Activated CD8-positive, alpha-beta T cell treated with anti-CD3 and anti-CD28 coated beads, Interleukin-2, amount 10 ng/mL, durations not matched to agents 7 days and 5 days (primary cell): ENCODE data around the gene MEAF6. TPM values are rescaled to one million over a fixed set of nuclear protein-coding genes. Genes with fewer than 3 reads are reported as not detected.
A peak's percentile ranks its signal among the peaks of the same experiment; 100 is the strongest.

ENCODE experiments used
- ATAC-seq: fragments of 150-1000 bp; cut with Tn5 transposase; one replicate; pipeline ENCODE4 v1.10.0; 2021; ENCODE audit warnings: moderate library complexity
- CTCF ChIA-PET: fragments of 350-600 bp; sonication (Branson Sonifier 250); formaldehyde crosslinking; loops from one replicate; lab custom pipeline; 2021; ENCODE audit warnings: antibody characterized with exemption; lab: Charles Lee
- POLR2A ChIA-PET: fragments of 350-600 bp; sonication (Branson Sonifier 250); formaldehyde crosslinking; loops from one replicate; lab custom pipeline; 2021; ENCODE audit warnings: antibody characterized with exemption; lab: Charles Lee
- DNase-seq: peaks from one replicate; pipeline ENCODE4 v3.0.0-alpha.2; 2020
- H3K27ac Mint-ChIP-seq: one replicate; pipeline ENCODE4 v1.8.0; 2021; ENCODE audit warnings: mild to moderate bottlenecking, mixed read lengths
- H3K27me3 Mint-ChIP-seq: one replicate; pipeline ENCODE4 v1.8.0; 2021; ENCODE audit warnings: low read depth, mixed read lengths
- H3K36me3 Mint-ChIP-seq: one replicate; pipeline ENCODE4 v1.8.0; 2021; ENCODE audit warnings: low read depth, mixed read lengths
- H3K4me1 Mint-ChIP-seq: one replicate; pipeline ENCODE4 v1.8.0; 2021; ENCODE audit warnings: low read depth, mixed read lengths
- H3K4me3 Mint-ChIP-seq: one replicate; pipeline ENCODE4 v1.8.0; 2021; ENCODE audit warnings: mild to moderate bottlenecking, mixed read lengths
- H3K9me3 Mint-ChIP-seq: one replicate; pipeline ENCODE4 v1.8.0; 2022; ENCODE audit warnings: mixed read lengths; ENCODE audit not compliant: insufficient read depth
- total RNA-seq, 2 experiments: library from RNA; stranded (reverse); gene quantifications; one replicate each; pipeline ENCODE4 v1.2.3, GENCODE V29; 2021

The MEAF6 gene
- total RNA-seq, 2 experiments from 2014 or later, result 70.8 to 73.0 TPM

DNA sequence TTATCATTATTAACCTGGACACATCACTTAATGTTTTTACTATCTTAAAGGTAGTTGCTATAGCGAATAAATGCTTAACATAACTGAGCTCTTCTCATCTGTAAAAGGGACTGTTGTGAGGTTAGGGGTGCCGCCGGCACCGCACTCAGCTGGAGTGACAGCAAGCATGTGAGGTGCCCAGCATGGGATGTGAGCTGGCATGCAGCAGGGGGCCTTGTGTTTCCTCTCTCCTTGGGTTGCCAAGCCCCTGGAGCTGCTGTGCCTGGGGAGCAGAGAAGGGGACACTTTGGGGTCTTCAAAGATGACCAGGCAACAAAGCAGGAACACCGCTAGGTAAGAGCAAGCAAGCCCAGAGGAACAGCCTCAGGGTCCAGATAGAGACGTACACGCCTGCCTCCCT is 42.3 kb downstream of the MEAF6 start:
- DNase-seq (no peak), ATAC-seq (no peak)
- Mint-ChIP-seq H3K36me3 (peaks cover 21% of the 10 kb centered on the region), H3K4me3 (peak overlapping the region; percentile 90), H3K27ac (peak overlapping the region; percentile 85), H3K27me3 (no peaks in the 10 kb centered on the region), H3K9me3 (no peaks in the 10 kb centered on the region), H3K4me1 (peaks cover 47% of the 10 kb centered on the region)
- CTCF ChIA-PET, result interaction anchor here (0.5 to 9.0 kb wide), 8 partner anchors 11 to 209 kb away, joined by 3 to 165 read pairs (median 5); no protein-coding TSS in a partner anchor
- POLR2A ChIA-PET, result interaction anchor here (1.0 to 2.5 kb wide), 4 partner anchors 11 to 82 kb away, joined by 3 to 7 read pairs (median 4); partner anchors contain the start of gene SNIP1

DNA sequence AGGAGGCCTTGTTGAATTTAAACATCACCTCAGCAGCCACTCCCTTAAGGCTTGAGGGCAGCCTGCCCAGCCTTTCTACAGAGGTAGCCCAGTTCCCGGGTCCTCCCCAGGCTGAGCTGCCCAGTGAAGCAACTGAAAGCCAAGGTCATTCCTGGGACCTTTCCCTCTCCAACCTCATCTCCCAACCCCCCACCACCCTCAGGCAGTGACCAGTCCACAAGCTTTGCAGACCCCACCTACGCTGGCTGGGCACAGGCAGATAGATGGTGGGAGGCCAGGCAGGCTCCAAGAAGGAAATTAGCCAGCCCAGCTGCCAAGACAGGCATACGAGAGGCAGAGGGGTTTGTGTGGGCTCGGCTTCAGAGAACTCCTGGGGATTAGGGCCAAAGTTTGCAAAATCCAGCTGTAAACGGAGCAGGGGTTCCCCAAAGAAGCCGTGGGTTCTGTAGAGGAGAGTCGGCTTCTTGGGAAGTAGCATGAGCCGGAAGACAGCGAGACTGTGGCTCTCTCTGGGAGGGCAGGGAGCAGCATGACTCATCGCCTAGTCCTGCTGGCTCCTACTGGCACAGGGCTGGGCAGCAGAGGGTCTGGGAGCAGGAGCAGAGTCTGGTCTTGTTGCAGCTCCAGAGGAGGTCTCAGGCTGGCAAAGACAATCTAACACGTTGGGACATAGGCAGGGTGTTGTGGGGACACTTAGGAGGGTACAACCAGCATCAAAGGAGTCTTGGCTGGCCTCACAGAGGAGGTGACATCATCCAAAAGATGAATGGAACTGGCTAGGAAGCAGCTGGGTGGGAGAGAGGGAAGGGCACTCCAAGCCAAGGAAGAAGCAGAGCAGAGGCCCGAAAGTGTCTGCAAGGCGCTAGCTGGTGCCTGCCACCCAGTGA is 43.0 kb downstream of the MEAF6 start:
- Mint-ChIP-seq H3K36me3 (peaks cover 16% of the 10 kb centered on the region), H3K27me3 (no peaks in the 10 kb centered on the region), H3K9me3 (no peaks in the 10 kb centered on the region), H3K4me3 (no peak overlapping the region), H3K4me1 (peaks cover 42% of the 10 kb centered on the region), H3K27ac (peak overlapping the region; percentile 85)
- CTCF ChIA-PET, result interaction anchor here (0.5 to 9.0 kb wide), 7 partner anchors 11 to 210 kb away, joined by 3 to 165 read pairs (median 6); no protein-coding TSS in a partner anchor
- no peak for ATAC-seq
- DNase-seq, result no peak
- POLR2A ChIA-PET, result interaction anchor here (1.0 to 2.5 kb wide), 3 partner anchors 11 to 83 kb away, joined by 3 to 7 read pairs (median 4); partner anchors contain the start of gene SNIP1

DNA sequence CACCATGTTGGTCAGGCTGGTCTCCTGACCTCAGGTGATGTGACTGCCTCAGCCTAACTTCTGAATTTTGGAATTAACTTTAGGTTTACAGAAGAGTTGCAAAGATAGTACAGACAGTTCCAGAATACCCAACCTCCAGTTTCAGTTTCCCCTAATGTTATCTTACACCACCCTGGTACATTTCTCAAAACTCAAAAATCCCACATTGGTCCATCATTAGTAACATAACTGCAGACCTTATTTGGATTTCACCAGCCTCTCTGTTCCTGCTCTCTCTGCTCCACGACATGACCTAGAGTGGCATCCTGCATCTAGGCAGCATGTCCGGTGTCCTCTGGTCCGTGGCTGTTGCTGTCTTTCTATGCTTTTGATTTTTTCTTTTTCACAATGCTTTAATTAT is 45.2 kb downstream of the MEAF6 start:
- no peak overlapping the region for H3K4me3 Mint-ChIP-seq
- H3K27ac Mint-ChIP-seq, result peak overlapping the region; percentile 8
- DNase-seq (no peak), ATAC-seq (no peak)
- ChIA-PET POLR2A (interaction anchor here (1.3 kb wide), 1 partner anchor 9 kb away, joined by 5 read pairs; no protein-coding TSS in a partner anchor), CTCF (interaction anchor here (1.1 to 4.0 kb wide), 4 partner anchors 9 to 18 kb away, joined by 3 to 28 read pairs (median 8); no protein-coding TSS in a partner anchor)
- peaks cover 39% of the 10 kb centered on the region for H3K4me1 Mint-ChIP-seq
- H3K9me3 Mint-ChIP-seq, result no peaks in the 10 kb centered on the region
- no peaks in the 10 kb centered on the region for H3K27me3 Mint-ChIP-seq
- peaks cover 2% of the 10 kb centered on the region for H3K36me3 Mint-ChIP-seq

DNA sequence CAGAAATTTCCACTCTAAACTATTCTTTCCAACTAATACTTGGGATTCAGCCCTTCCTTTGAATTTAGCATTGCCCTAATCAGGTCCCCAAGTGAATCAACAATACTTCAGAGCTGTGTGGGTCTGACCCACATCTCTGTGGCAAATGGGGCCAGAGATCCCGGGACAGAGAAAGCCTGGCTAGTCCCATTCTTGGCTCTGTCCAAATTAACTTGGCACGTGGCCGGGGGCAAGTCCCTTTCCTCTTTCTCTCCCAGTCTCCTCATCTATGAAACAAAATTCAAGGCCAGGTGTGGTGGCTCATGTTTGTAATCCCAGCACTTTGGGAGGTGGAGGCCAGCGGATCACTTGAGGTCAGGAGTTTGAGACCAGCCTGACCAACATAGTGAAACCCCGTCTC is 46.5 kb downstream of the MEAF6 start:
- no peaks in the 10 kb centered on the region for H3K9me3 Mint-ChIP-seq
- peaks cover 2% of the 10 kb centered on the region for H3K36me3 Mint-ChIP-seq
- ChIA-PET POLR2A (interaction anchor here (1.9 kb wide), 1 partner anchor 19 kb away, joined by 5 read pairs; no protein-coding TSS in a partner anchor), CTCF (interaction anchor here (0.6 to 6.7 kb wide), 4 partner anchors 12 to 214 kb away, joined by 3 to 67 read pairs (median 16); no protein-coding TSS in a partner anchor)
- ATAC-seq (no peak), DNase-seq (no peak)
- peaks cover 31% of the 10 kb centered on the region for H3K4me1 Mint-ChIP-seq
- H3K27ac Mint-ChIP-seq, result peak overlapping the region; percentile 19
- H3K4me3 Mint-ChIP-seq, result no peak overlapping the region
- no peaks in the 10 kb centered on the region for H3K27me3 Mint-ChIP-seq

DNA sequence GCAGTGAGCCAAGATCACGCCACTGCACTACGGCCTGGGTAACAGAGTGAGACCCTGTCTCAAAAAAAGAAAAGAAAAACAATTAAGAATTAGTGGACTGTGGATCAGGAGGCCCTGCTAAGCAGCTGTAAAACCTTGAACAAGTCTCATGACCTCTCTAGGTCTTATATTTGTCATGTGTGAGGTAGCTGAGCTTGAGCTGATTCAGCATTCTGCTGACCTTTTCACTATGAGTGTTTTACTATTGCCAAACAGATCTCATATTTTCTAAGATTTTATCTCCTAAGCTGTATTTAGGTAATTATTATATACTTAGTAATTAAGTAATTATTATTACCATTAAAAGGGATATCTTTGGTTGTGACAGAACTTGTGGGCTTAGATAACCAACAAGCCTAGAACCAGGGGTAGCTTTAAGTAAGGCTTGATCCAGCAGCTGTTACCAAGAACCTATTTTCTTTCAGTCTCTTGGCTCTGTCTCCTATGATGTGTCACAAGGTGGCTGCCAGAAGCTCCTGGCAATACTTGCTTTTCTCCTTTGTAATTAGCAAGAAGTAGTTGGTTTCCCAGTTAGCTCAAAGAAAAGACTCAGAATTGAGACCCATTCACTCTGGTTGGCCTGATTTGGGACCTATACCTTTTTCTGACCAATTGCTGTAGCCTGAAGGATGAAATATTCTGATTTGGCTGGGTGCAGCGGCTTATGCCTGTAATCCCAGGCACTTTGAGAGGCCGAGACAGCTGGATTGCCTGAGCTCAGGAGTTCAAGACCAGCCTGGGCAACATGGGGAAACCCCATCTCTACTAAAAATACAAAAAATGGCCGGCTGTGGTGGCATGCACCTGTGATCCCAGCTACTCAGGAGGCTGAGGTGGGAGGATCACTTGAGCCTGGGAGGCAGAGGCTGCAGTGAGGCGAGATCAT is 48.7 kb downstream of the MEAF6 start:
- POLR2A ChIA-PET, result interaction anchor here (0.8 to 1.2 kb wide), 4 partner anchors 9 to 20 kb away, joined by 3 to 6 read pairs (median 3); no protein-coding TSS in a partner anchor
- Mint-ChIP-seq H3K4me3 (no peak overlapping the region), H3K27ac (no peak overlapping the region), H3K36me3 (peaks cover 2% of the 10 kb centered on the region), H3K4me1 (peaks cover 12% of the 10 kb centered on the region), H3K27me3 (no peaks in the 10 kb centered on the region), H3K9me3 (no peaks in the 10 kb centered on the region)
- DNase-seq (no peak), ATAC-seq (no peak)
- CTCF ChIA-PET, result interaction anchor here (0.7 to 6.7 kb wide), 7 partner anchors 10 to 216 kb away, joined by 3 to 67 read pairs (median 4); no protein-coding TSS in a partner anchor

DNA sequence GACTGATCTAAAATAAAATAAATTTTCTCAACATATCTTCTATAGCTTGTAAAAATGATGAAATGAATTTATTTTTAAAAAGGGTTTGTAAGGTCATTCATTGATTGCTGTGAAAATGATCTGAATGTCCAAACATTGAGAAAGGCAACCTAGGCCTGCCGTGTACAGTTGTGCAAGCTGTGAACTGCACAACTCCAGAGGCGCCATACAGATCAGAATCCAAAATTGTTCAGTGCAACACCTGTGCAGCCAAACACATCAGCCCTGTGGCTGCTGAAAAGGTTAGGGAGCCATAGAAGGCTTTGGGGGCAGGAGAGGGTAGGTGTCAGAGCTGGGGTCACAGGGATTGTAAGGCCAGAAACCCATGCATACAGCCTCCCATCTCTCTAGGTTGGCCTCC is 50.1 kb downstream of the MEAF6 start:
- Mint-ChIP-seq H3K9me3 (no peaks in the 10 kb centered on the region), H3K4me1 (peaks cover 4% of the 10 kb centered on the region), H3K4me3 (no peak overlapping the region), H3K36me3 (peaks cover 2% of the 10 kb centered on the region), H3K27me3 (no peaks in the 10 kb centered on the region), H3K27ac (no peak overlapping the region)
- POLR2A ChIA-PET, result no interaction called here
- no peak for ATAC-seq
- CTCF ChIA-PET, result interaction anchor here (1.2 to 6.7 kb wide), 6 partner anchors 9 to 42 kb away, joined by 3 to 67 read pairs (median 3); no protein-coding TSS in a partner anchor
- no peak for DNase-seq

DNA sequence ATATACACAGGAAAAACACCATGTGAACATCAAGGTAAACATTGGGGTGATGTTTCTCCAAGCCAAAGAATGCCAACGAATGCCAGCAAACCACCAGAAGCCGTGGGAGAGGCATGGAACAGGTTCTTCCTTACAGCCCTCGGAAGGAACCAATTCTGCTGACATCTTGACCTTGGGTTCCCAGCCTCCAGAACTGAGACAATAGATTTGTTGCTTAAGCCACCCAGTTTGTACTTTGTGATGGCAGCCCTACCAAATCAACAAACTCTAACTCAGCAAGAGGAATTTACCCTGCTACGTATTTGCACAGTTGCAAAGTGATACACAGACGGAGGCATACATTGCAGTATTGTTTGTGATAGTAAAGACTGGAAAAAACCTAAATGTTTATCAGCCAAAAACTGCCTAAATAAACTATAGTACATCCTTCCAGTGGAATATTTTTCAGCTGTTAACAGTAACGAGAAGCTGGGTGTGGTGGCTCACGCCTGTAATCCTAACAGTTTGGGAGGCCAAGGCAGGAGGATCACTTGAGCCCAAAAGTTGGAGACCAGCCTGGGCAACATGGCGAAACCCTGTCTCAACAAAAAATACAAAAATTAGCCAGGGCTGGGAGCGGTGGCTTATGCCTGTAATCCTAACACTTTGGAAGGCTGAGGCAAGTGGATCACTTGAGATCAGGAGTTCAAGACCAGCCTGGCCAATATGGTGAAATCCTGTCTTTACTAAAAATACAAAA is 52.7 kb downstream of the MEAF6 start:
- peaks cover 2% of the 10 kb centered on the region for H3K36me3 Mint-ChIP-seq
- DNase-seq, result no peak
- H3K4me3 Mint-ChIP-seq, result no peak overlapping the region
- H3K27ac Mint-ChIP-seq, result no peak overlapping the region
- H3K9me3 Mint-ChIP-seq, result no peaks in the 10 kb centered on the region
- H3K27me3 Mint-ChIP-seq, result no peaks in the 10 kb centered on the region
- CTCF ChIA-PET, result interaction anchor here (6.7 kb wide), 1 partner anchor 24 kb away, joined by 67 read pairs; no protein-coding TSS in a partner anchor
- no peak for ATAC-seq
- H3K4me1 Mint-ChIP-seq, result peaks cover 1% of the 10 kb centered on the region
- POLR2A ChIA-PET, result no interaction called here

DNA sequence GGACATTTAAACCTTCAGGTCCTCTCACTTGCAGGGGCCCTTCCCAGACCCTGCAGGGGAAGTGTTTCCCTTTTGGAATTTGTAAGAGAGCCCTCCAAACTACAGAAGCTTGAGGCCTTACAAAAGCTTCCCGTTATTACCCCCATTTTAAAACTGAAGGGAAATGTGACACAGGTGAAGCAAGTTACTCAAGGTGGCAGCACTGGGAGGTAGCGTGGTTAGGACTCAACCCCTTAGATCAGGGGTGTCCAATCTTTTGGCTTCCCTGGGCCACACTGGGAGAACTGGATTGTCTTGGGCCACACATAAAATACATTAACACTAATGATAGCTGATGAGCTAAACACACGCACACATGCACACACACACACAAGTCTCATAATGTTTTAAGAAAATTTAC is 56.0 kb downstream of the MEAF6 start:
- peaks cover 2% of the 10 kb centered on the region for H3K36me3 Mint-ChIP-seq
- POLR2A ChIA-PET, result interaction anchor here (1.3 to 2.1 kb wide), 2 partner anchors 14 to 16 kb away, joined by 3 to 5 read pairs; partner anchors contain the start of gene ZC3H12A
- no peaks in the 10 kb centered on the region for H3K9me3 Mint-ChIP-seq

DNA sequence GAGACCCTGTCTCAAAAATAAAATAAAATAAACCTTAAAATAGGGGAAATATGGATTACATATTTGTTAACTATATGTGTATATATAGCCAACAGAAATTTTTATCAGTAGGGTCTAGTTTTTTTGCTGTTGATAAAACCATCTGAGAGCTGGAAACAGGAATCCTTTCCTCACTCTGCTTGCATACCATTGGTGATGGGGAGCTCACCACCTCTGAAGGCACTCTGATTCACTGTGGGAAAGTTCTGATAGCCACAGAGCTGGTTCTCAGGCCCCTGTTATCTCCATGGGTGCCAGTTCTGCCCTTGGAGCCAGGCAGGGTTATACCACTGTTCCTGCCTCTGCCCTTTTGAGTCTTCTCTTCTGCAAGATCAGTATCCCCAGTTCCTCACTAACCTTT is 58.0 kb downstream of the MEAF6 start:
- ATAC-seq (no peak), DNase-seq (no peak)
- Mint-ChIP-seq H3K27ac (peak overlapping the region; percentile 26), H3K27me3 (no peaks in the 10 kb centered on the region), H3K4me3 (no peak overlapping the region), H3K4me1 (peaks cover 12% of the 10 kb centered on the region), H3K9me3 (no peaks in the 10 kb centered on the region), H3K36me3 (peaks cover 2% of the 10 kb centered on the region)
- CTCF ChIA-PET, result interaction anchor here (1.0 to 9.3 kb wide), 9 partner anchors 11 to 228 kb away, joined by 3 to 269 read pairs (median 28); partner anchors contain the start of gene ZC3H12A
- POLR2A ChIA-PET, result interaction anchor here (1.1 to 3.0 kb wide), 2 partner anchors 18 to 28 kb away, joined by 3 to 13 read pairs; partner anchors contain the start of gene ZC3H12A

More for the DNA sequence above, 56.0 kb downstream of the MEAF6 start:
- Mint-ChIP-seq H3K27ac (no peak overlapping the region), H3K4me3 (no peak overlapping the region), H3K4me1 (peaks cover 12% of the 10 kb centered on the region), H3K27me3 (no peaks in the 10 kb centered on the region)
- DNase-seq, result no peak
- no peak for ATAC-seq
- CTCF ChIA-PET, result interaction anchor here (0.9 to 9.3 kb wide), 5 partner anchors 11 to 36 kb away, joined by 3 to 269 read pairs (median 4); partner anchors contain the start of gene ZC3H12A

DNA sequence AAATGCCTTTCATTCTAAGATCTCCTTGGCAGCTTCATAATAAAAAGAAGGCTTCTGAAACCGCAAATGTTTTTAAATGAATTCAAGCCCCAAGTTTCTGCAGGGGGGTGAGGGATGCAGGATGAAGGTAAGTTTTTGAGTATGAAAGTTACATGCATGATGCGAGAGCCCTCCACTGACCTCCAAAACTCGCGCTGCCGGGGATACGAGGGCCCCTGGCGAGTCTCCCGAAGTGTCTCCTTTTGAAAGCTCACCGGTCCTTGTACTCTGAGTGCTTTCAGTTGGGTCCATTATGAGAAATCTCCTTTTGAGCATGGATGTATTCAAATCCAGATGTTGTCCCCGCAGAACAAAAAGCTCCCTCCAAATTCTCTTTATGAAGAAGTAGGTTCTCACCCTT is 59.0 kb downstream of the MEAF6 start:
- Mint-ChIP-seq H3K36me3 (peaks cover 2% of the 10 kb centered on the region), H3K4me1 (peaks cover 13% of the 10 kb centered on the region), H3K27ac (no peak overlapping the region), H3K4me3 (no peak overlapping the region), H3K27me3 (no peaks in the 10 kb centered on the region), H3K9me3 (no peaks in the 10 kb centered on the region)
- DNase-seq (no peak), ATAC-seq (no peak)
- ChIA-PET CTCF (interaction anchor here (0.7 to 9.3 kb wide), 15 partner anchors 8 to 234 kb away, joined by 3 to 269 read pairs (median 6); partner anchors contain the start of gene ZC3H12A), POLR2A (interaction anchor here (0.6 to 3.0 kb wide), 3 partner anchors 19 to 559 kb away, joined by 3 to 13 read pairs (median 3); partner anchors contain the start of gene ZC3H12A)
